Measurements from ENCODE around the gene ARHGAP26.

DNA sequence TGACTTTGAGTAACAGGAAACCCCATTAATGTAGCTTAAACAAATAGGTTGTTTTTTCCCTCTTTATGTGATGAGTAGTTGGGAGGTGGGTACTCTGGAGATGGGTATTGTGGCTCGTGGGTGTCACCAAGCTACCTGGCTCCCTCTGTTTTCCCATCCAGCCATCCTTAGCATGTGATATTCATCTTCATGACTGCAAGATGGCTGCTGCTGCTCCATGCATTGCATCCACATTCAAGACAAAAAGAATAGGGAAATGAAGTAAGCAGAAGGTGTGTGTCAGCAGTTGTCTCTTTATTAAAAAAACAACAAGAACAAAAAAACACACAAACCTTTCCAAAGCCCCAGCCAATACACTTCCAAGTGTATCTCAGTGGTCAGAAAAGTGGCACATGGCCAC is 6.5 kb upstream of the ARHGAP26 start:
- TF ChIP-seq YY1 (IDR thresholded peaks at IDR 0.05) = no peak
- no peak for TF ChIP-seq SP1 (IDR thresholded peaks at IDR 0.05)
- TF ChIP-seq, protein P1, sequence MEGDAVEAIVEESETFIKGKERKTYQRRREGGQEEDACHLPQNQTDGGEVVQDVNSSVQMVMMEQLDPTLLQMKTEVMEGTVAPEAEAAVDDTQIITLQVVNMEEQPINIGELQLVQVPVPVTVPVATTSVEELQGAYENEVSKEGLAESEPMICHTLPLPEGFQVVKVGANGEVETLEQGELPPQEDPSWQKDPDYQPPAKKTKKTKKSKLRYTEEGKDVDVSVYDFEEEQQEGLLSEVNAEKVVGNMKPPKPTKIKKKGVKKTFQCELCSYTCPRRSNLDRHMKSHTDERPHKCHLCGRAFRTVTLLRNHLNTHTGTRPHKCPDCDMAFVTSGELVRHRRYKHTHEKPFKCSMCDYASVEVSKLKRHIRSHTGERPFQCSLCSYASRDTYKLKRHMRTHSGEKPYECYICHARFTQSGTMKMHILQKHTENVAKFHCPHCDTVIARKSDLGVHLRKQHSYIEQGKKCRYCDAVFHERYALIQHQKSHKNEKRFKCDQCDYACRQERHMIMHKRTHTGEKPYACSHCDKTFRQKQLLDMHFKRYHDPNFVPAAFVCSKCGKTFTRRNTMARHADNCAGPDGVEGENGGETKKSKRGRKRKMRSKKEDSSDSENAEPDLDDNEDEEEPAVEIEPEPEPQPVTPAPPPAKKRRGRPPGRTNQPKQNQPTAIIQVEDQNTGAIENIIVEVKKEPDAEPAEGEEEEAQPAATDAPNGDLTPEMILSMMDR (IDR thresholded peaks at IDR 0.05; ENCODE audit: low read depth, low read length, missing input control) = no peak
- no peak for TF ChIP-seq RAD21 (IDR thresholded peaks at IDR 0.05)
- no peak for TF ChIP-seq GABPA (IDR thresholded peaks at IDR 0.05 in 1 of 2, conservative IDR thresholded peaks at IDR 0.05 in 1 of 2)
- no peak for TF ChIP-seq MAX (IDR thresholded peaks at IDR 0.05)

Data from liver (tissue), 3 donors.